Gastroesophageal sphincter (tissue), 4 donors: ENCODE results near the gene DBT. TPM values are rescaled to one million over a fixed set of nuclear protein-coding genes. Genes with fewer than 3 reads are reported as not detected.
"Not testable (repeated sequence)": the region's sequence is repeated elsewhere in the genome, so short reads cannot be mapped to it uniquely, and the experiment has no call there.

ENCODE experiments used
- ATAC-seq: fragments of 150-250 bp; one replicate; pipeline ENCODE4 v1.9.1; 2016; ENCODE audit warnings: mild to moderate bottlenecking, moderate library complexity
- H3K27ac ChIP-seq, 4 donors: fragments of 200-600 bp; sonication (generic) in 3 of 4; 1 replicate in 3 of 4; 2 replicates in 1 of 4; pipeline ENCODE4 v1.5.1; 2016 to 2019
- H3K27me3 ChIP-seq: fragments of 200-600 bp; sonication (generic); one replicate; pipeline ENCODE4 v1.5.1; 2019
- H3K36me3 ChIP-seq, 2 donors: fragments of 200-600 bp; sonication (generic); one replicate each; pipeline ENCODE4 v1.5.1; 2019; ENCODE audit warnings: control low read depth in 1 of 2
- H3K4me1 ChIP-seq, 3 donors: fragments of 200-600 bp; sonication (generic); 1 replicate in 2 of 3; 2 replicates in 1 of 3; pipeline ENCODE4 v1.5.1; 2016 to 2019; ENCODE audit warnings: control low read depth in 2 of 3
- H3K4me3 ChIP-seq, 2 donors: fragments of 200-600 bp; sonication (generic); one replicate each; pipeline ENCODE4 v1.5.1; 2019; ENCODE audit warnings: mild to moderate bottlenecking in 1 of 2, moderate library complexity in 1 of 2
- H3K9me3 ChIP-seq, 3 donors: fragments of 200-600 bp; sonication (generic); one replicate each; pipeline ENCODE4 v1.5.1; 2017 to 2019; ENCODE audit warnings: control low read depth in 2 of 3
- EP300 ChIP-seq: sonication (generic); formaldehyde crosslinking; IDR thresholded peaks from one replicate; pipeline ENCODE4 v1.6.1; 2017; ENCODE audit warnings: antibody characterized with exemption, mild to moderate bottlenecking
- POLR2A ChIP-seq, 2 donors: fragments of 450-650 bp; IDR thresholded peaks; one replicate each; pipeline ENCODE4 v1.6.1; 2017; ENCODE audit warnings: antibody characterized with exemption in 2 of 2, mild to moderate bottlenecking in 2 of 2, moderate library complexity in 1 of 2
- POLR2AphosphoS5 ChIP-seq: sonication (generic); formaldehyde crosslinking; IDR thresholded peaks from one replicate; pipeline ENCODE4 v1.6.1; 2017; ENCODE audit warnings: antibody characterized with exemption
- WGBS, 2 donors: methylation state at CpG; one replicate each; pipeline ENCODE4 v1.1.5; 2018; ENCODE audit warnings: low coverage in 1 of 2; 5-methylcytosine and 5-hydroxymethylcytosine counted together
- total RNA-seq, 4 donors: library from RNA; depleted of rRNA; stranded (reverse); fragments of >200 nt; gene quantifications; one replicate each; pipeline ENCODE4 v1.1.0, GENCODE V29; 2016
- TF ChIP-seq, protein P1 (sequence below), 4 experiments: fragments of 200-600 bp in 2 of 4; fragments of 450-650 bp in 2 of 4; sonication (generic) in 1 of 4; IDR thresholded peaks; one replicate each; pipeline ENCODE4 v1.5.1; 2017 to 2019; ENCODE audit warnings: antibody characterized with exemption in 4 of 4, mild to moderate bottlenecking in 2 of 4, moderate library complexity in 2 of 4

Gene DBT
- total RNA-seq, 4 donors from 2014 or later, result 8.9 to 19.0 (median 13.5) TPM

DNA sequence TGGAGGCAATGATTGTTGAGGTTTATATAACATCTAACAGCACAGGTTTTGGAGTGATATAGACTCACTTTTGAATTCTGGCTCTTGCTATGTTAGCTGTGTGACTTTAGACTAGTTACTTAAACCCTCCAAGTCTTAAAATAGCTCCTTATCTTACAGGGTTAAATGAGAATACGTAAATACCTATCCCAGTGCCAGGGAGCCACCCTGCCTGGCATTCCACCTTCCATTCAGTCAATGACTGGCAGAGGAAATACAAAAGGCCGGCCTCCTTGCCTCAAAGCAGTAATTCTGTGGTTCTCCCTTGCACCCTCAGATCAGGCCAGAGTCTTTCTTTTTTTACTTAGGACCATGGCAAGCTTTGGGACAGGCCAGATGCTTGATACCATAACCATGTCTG is 31.8 kb downstream of the DBT start:
- TF ChIP-seq EP300, result no peak
- no peak overlapping the region for H3K4me3 ChIP-seq
- no peaks in the 10 kb centered on the region for H3K27me3 ChIP-seq
- no peaks in the 10 kb centered on the region for H3K9me3 ChIP-seq
- H3K36me3 ChIP-seq, result peaks cover 0 to 67% of the 10 kb centered on the region in 2 donors
- WGBS, 2 donors, result 33 to 100% methylated on average over 1 of the region's 2 CpGs
- no peak for ATAC-seq
- H3K4me1 ChIP-seq, result no peaks in the 10 kb centered on the region
- no peak overlapping the region for H3K27ac ChIP-seq

GRCh38 chr1:100215101-100215500 is 34.5 kb downstream of the DBT start:
- 64 to 88% methylated on average over 1 of the region's 1 CpG for WGBS, 2 donors
- no peak overlapping the region for H3K27ac ChIP-seq
- H3K9me3 ChIP-seq, result no peaks in the 10 kb centered on the region
- no peaks in the 10 kb centered on the region for H3K4me1 ChIP-seq
- H3K36me3 ChIP-seq, result peaks cover 0 to 94% of the 10 kb centered on the region in 2 donors
- no peak overlapping the region for H3K4me3 ChIP-seq
- ATAC-seq, result no peak
- TF ChIP-seq EP300 (no peak), POLR2AphosphoS5 (no peak)
- H3K27me3 ChIP-seq, result no peaks in the 10 kb centered on the region

DNA sequence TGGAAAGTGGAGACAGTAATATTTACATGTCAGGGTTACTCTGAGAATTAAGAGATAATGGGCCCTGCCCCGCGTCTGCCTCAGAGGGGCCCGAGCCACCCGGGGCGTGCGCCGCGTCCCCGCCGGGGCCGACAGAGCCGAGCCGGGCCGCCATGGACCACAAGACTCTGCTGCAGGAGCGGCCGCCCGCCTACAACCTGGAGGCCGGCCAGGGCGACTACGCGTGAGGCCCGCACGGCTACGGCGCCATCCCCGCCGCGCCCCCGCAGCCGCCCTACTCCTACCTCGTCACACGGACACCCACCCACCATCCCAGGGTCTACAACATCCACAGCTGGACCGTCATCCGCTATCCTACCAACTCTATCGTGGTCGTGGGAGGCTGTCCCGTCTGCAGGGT is 36.5 kb downstream of the DBT start:
- no peaks in the 10 kb centered on the region for H3K27me3 ChIP-seq
- no peak overlapping the region for H3K27ac ChIP-seq
- H3K4me3 ChIP-seq, result no peak overlapping the region
- H3K9me3 ChIP-seq, result no peaks in the 10 kb centered on the region
- WGBS, 2 donors, result 100% methylated on average over 4 of the region's 37 CpGs; no CpG with 5 or more reads in 1 of the 2 donors
- no peak for ATAC-seq
- H3K36me3 ChIP-seq, result peaks cover 0 to 97% of the 10 kb centered on the region in 2 donors
- TF ChIP-seq POLR2A (IDR thresholded peaks at IDR 0.05) (no peak), POLR2AphosphoS5 (no peak), EP300 (no peak)
- TF ChIP-seq, protein P1, sequence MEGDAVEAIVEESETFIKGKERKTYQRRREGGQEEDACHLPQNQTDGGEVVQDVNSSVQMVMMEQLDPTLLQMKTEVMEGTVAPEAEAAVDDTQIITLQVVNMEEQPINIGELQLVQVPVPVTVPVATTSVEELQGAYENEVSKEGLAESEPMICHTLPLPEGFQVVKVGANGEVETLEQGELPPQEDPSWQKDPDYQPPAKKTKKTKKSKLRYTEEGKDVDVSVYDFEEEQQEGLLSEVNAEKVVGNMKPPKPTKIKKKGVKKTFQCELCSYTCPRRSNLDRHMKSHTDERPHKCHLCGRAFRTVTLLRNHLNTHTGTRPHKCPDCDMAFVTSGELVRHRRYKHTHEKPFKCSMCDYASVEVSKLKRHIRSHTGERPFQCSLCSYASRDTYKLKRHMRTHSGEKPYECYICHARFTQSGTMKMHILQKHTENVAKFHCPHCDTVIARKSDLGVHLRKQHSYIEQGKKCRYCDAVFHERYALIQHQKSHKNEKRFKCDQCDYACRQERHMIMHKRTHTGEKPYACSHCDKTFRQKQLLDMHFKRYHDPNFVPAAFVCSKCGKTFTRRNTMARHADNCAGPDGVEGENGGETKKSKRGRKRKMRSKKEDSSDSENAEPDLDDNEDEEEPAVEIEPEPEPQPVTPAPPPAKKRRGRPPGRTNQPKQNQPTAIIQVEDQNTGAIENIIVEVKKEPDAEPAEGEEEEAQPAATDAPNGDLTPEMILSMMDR (IDR thresholded peaks at IDR 0.05), result no peak
- no peaks in the 10 kb centered on the region for H3K4me1 ChIP-seq

GRCh38 chr1:100206301-100206700 is 43.3 kb downstream of the DBT start:
- Histone ChIP-seq H3K4me3 (no peak overlapping the region), H3K36me3 (peaks cover 0 to 92% of the 10 kb centered on the region in 2 donors), H3K4me1 (no peaks in the 10 kb centered on the region), H3K27me3 (no peaks in the 10 kb centered on the region), H3K9me3 (peaks cover 0 to 6% (median 0%) of the 10 kb centered on the region in 3 donors), H3K27ac (no peak overlapping the region)
- ATAC-seq, result no peak
- TF ChIP-seq, protein P1 (IDR thresholded peaks at IDR 0.05), result no peak
- no peak for TF ChIP-seq EP300
- WGBS, 2 donors, result 89% methylated on average over 2 of the region's 2 CpGs; no CpG with 5 or more reads in 1 of the 2 donors

DNA sequence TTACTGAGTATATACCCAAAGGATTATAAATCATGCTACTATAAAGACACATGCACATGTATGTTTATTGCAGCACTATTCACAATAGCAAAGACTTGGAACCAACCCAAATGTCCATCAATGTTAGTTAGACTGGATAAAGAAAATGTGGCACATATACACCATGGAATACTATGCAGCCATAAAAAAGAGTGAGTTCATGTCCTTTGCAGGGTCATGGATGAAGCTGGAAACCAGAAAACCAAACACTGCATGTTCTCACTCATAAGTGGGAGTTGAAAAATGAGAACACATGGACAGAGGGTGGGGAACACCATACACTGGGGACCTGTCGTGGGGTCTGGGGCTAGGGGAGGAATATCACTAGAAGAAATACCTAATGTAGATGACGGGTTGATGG is 44.0 kb downstream of the DBT start:
- 88 to 100% methylated on average over 2 of the region's 2 CpGs for WGBS, 2 donors
- peaks cover 0 to 92% of the 10 kb centered on the region in 2 donors for H3K36me3 ChIP-seq

DNA sequence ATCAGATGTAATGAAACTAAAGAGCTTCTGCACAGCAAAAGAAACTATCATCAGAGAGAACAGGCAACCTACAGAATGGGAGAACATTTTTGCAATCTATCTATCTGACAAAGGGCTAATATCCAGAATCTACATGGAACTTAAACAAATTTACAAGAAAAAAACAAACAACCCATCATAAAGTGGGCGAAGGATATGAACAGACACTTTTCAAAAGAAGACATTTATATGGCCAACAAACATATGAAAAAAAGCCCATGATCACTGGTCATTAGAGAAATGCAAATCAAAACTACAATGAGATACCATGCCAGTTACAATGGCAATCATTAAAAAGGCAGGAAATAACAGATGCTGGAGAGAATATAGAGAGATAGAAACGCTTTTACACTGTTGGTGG is 44.5 kb downstream of the DBT start:
- ATAC-seq, H3K27me3 ChIP-seq, H3K27ac ChIP-seq, H3K4me3 ChIP-seq, H3K4me1 ChIP-seq, H3K9me3 ChIP-seq: not testable (repeated sequence)
- 88 to 95% methylated on average over 2 of the region's 2 CpGs for WGBS, 2 donors
- peaks cover 0 to 92% of the 10 kb centered on the region in 2 donors for H3K36me3 ChIP-seq

More for the DNA sequence above, 44.0 kb downstream of the DBT start:
- H3K27me3 ChIP-seq, H3K27ac ChIP-seq, H3K9me3 ChIP-seq, H3K4me3 ChIP-seq, H3K4me1 ChIP-seq, ATAC-seq: not testable (repeated sequence)

DNA sequence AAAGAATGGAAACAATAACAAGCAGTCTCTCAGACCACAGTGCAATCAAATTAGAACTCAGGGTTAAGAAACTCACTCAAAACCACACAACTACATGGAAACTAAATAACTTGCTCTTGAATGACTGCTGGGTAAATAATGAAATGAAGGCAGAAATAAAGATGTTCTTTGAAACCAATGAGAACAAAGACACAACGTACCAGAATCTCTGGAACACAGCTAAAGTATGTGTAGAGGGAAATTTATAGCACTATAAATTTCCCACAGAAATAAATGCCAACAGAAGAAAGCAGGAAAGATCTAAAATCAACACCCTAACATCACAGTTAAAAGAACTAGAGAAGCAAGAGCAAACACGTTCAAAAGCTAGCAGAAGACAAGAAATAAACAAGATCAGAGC is 46.9 kb downstream of the DBT start:
- not testable (repeated sequence) for H3K9me3 ChIP-seq, ATAC-seq, H3K27me3 ChIP-seq, H3K4me1 ChIP-seq, H3K4me3 ChIP-seq, H3K27ac ChIP-seq
- H3K36me3 ChIP-seq, result peaks cover 0 to 92% of the 10 kb centered on the region in 2 donors
- 55 to 90% methylated on average over 2 of the region's 2 CpGs for WGBS, 2 donors

DNA sequence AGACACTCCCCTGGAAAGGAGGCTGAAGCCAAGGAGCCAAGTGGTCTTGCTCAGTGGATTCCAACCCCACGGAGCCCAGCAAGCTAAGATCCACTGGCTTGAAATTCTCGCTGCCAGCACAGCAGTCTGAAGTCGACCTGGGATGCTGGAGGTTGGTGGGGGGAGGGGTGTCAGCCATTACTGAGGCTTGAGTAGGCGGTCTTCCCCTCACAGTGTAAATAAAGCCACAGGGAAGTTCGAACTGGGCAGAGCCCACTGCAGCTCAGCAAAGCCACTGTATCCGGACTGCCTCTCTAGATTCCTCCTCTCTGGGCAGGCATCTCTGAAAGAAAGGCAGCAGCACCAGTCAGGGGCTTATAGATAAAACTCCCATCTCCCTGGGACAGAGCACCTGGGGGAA is 49.6 kb downstream of the DBT start:
- H3K4me1 ChIP-seq, H3K27ac ChIP-seq, H3K4me3 ChIP-seq, H3K9me3 ChIP-seq, ATAC-seq, H3K27me3 ChIP-seq: not testable (repeated sequence)
- H3K36me3 ChIP-seq, result peaks cover 0 to 88% of the 10 kb centered on the region in 2 donors
- WGBS, 2 donors, result no CpG with 5 or more reads among the region's 6 CpGs
